Gastroesophageal sphincter (tissue), 4 donors: ENCODE results near the gene EIF2D. TPM values are rescaled to one million over a fixed set of nuclear protein-coding genes. Genes with fewer than 3 reads are reported as not detected.

Experiments used
- ATAC-seq: fragments of 150-250 bp; one replicate; pipeline ENCODE4 v1.9.1; 2016; ENCODE audit warnings: mild to moderate bottlenecking, moderate library complexity
- H3K27ac ChIP-seq, 4 donors: fragments of 200-600 bp; sonication (generic) in 3 of 4; 1 replicate in 3 of 4; 2 replicates in 1 of 4; pipeline ENCODE4 v1.5.1; 2016 to 2019
- H3K27me3 ChIP-seq: fragments of 200-600 bp; sonication (generic); one replicate; pipeline ENCODE4 v1.5.1; 2019
- H3K36me3 ChIP-seq, 2 donors: fragments of 200-600 bp; sonication (generic); one replicate each; pipeline ENCODE4 v1.5.1; 2019; ENCODE audit warnings: control low read depth in 1 of 2
- H3K4me1 ChIP-seq, 3 donors: fragments of 200-600 bp; sonication (generic); 1 replicate in 2 of 3; 2 replicates in 1 of 3; pipeline ENCODE4 v1.5.1; 2016 to 2019; ENCODE audit warnings: control low read depth in 2 of 3
- H3K4me3 ChIP-seq, 2 donors: fragments of 200-600 bp; sonication (generic); one replicate each; pipeline ENCODE4 v1.5.1; 2019; ENCODE audit warnings: mild to moderate bottlenecking in 1 of 2, moderate library complexity in 1 of 2
- H3K9me3 ChIP-seq, 3 donors: fragments of 200-600 bp; sonication (generic); one replicate each; pipeline ENCODE4 v1.5.1; 2017 to 2019; ENCODE audit warnings: control low read depth in 2 of 3
- CTCF ChIP-seq, 4 experiments: fragments of 200-600 bp in 2 of 4; fragments of 450-650 bp in 2 of 4; sonication (generic) in 1 of 4; IDR thresholded peaks; one replicate each; pipeline ENCODE4 v1.5.1; 2017 to 2019; ENCODE audit warnings: antibody characterized with exemption in 4 of 4, mild to moderate bottlenecking in 2 of 4, moderate library complexity in 2 of 4
- EP300 ChIP-seq: sonication (generic); formaldehyde crosslinking; IDR thresholded peaks from one replicate; pipeline ENCODE4 v1.6.1; 2017; ENCODE audit warnings: antibody characterized with exemption, mild to moderate bottlenecking
- POLR2A ChIP-seq, 2 donors: fragments of 450-650 bp; IDR thresholded peaks; one replicate each; pipeline ENCODE4 v1.6.1; 2017; ENCODE audit warnings: antibody characterized with exemption in 2 of 2, mild to moderate bottlenecking in 2 of 2, moderate library complexity in 1 of 2
- POLR2AphosphoS5 ChIP-seq: sonication (generic); formaldehyde crosslinking; IDR thresholded peaks from one replicate; pipeline ENCODE4 v1.6.1; 2017; ENCODE audit warnings: antibody characterized with exemption
- WGBS, 2 donors: methylation state at CpG; one replicate each; pipeline ENCODE4 v1.1.5; 2018; ENCODE audit warnings: low coverage in 1 of 2; 5-methylcytosine and 5-hydroxymethylcytosine counted together
- total RNA-seq, 4 donors: library from RNA; depleted of rRNA; stranded (reverse); fragments of >200 nt; gene quantifications; one replicate each; pipeline ENCODE4 v1.1.0, GENCODE V29; 2016

EIF2D gene
- total RNA-seq, 4 donors from 2014 or later: 43.7 to 60.1 (median 52.6) TPM

- Histone ChIP-seq H3K27me3 (no peaks in the 10 kb centered on the region), H3K9me3 (no peaks in the 10 kb centered on the region), H3K36me3 (no peaks in the 10 kb centered on the region), H3K4me3 (no peak overlapping the region), H3K27ac (no peak overlapping the region), H3K4me1 (peaks cover 0 to 21% (median 2%) of the 10 kb centered on the region in 3 donors)
- ATAC-seq: no peak
- no peak for TF ChIP-seq POLR2AphosphoS5
- no peak for TF ChIP-seq POLR2A (IDR thresholded peaks at IDR 0.05)
- TF ChIP-seq EP300: no peak
- TF ChIP-seq CTCF (IDR thresholded peaks at IDR 0.05): no peak
- 92 to 100% methylated on average over 3 to 4 of the region's 4 CpGs for WGBS, 2 donors
These were observed 38.5 kb downstream of the EIF2D start for GRCh38 chr1:206573762-206574161.

- no peak overlapping the region for H3K27ac ChIP-seq
- H3K27me3 ChIP-seq: no peaks in the 10 kb centered on the region
- no peak for TF ChIP-seq EP300
- no peak for TF ChIP-seq CTCF (IDR thresholded peaks at IDR 0.05)
- TF ChIP-seq POLR2A (IDR thresholded peaks at IDR 0.05): no peak
- TF ChIP-seq POLR2AphosphoS5: no peak
- WGBS, 2 donors: 76 to 89% methylated on average over 3 to 4 of the region's 4 CpGs
- H3K9me3 ChIP-seq: no peaks in the 10 kb centered on the region
- H3K4me3 ChIP-seq: no peak overlapping the region
- peaks cover 0 to 21% (median 2%) of the 10 kb centered on the region in 3 donors for H3K4me1 ChIP-seq
- no peak for ATAC-seq
- H3K36me3 ChIP-seq: peaks cover 0 to 2% of the 10 kb centered on the region in 2 donors
These were observed 38.9 kb downstream of the EIF2D start for GRCh38 chr1:206573319-206573718.

- 88 to 100% methylated on average over 4 of the region's 4 CpGs for WGBS, 2 donors
- H3K4me3 ChIP-seq: no peak overlapping the region
- H3K27me3 ChIP-seq: no peaks in the 10 kb centered on the region
- H3K36me3 ChIP-seq: peaks cover 0 to 7% of the 10 kb centered on the region in 2 donors
- no peak for ATAC-seq
- H3K9me3 ChIP-seq: no peaks in the 10 kb centered on the region
- no peak for TF ChIP-seq EP300
- TF ChIP-seq CTCF (IDR thresholded peaks at IDR 0.05): no peak
- no peak for TF ChIP-seq POLR2A (IDR thresholded peaks at IDR 0.05)
- no peak for TF ChIP-seq POLR2AphosphoS5
- no peak overlapping the region for H3K27ac ChIP-seq
- H3K4me1 ChIP-seq: peaks cover 0 to 21% (median 2%) of the 10 kb centered on the region in 3 donors
These were observed 39.4 kb downstream of the EIF2D start for GRCh38 chr1:206572835-206573234.

GRCh38 chr1:206570529-206570928 lies 41.7 kb downstream of the EIF2D start:
- H3K27me3 ChIP-seq: no peaks in the 10 kb centered on the region
- 70 to 86% methylated on average over 3 of the region's 3 CpGs for WGBS, 2 donors
- no peak for ATAC-seq
- TF ChIP-seq POLR2AphosphoS5 (no peak), CTCF (IDR thresholded peaks at IDR 0.05) (no peak), POLR2A (IDR thresholded peaks at IDR 0.05) (no peak), EP300 (no peak)
- peaks cover 0 to 9% (median 0%) of the 10 kb centered on the region in 3 donors for H3K4me1 ChIP-seq
- no peak overlapping the region for H3K27ac ChIP-seq
- H3K9me3 ChIP-seq: no peaks in the 10 kb centered on the region
- no peak overlapping the region for H3K4me3 ChIP-seq
- H3K36me3 ChIP-seq: peaks cover 0 to 8% of the 10 kb centered on the region in 2 donors

- no peak for TF ChIP-seq CTCF (IDR thresholded peaks at IDR 0.05)
- TF ChIP-seq POLR2AphosphoS5: no peak
- no peak for TF ChIP-seq POLR2A (IDR thresholded peaks at IDR 0.05)
- no peak for TF ChIP-seq EP300
- ATAC-seq: no peak
- H3K27me3 ChIP-seq: no peaks in the 10 kb centered on the region
- H3K4me3 ChIP-seq: no peak overlapping the region
- H3K4me1 ChIP-seq: no peaks in the 10 kb centered on the region
- 96% methylated on average over 2 of the region's 4 CpGs; no CpG with 5 or more reads in 1 of the 2 donors for WGBS, 2 donors
- H3K9me3 ChIP-seq: no peaks in the 10 kb centered on the region
- no peak overlapping the region for H3K27ac ChIP-seq
- H3K36me3 ChIP-seq: peaks cover 0 to 8% of the 10 kb centered on the region in 2 donors
These were observed 42.7 kb downstream of the EIF2D start for GRCh38 chr1:206569556-206569955.
